GM18511 (cell line): Measurements from ENCODE around the gene TCEANC.
A peak's percentile ranks its signal among the peaks of the same experiment; 100 is the strongest.
"Not testable (repeated sequence)": the region's sequence is repeated elsewhere in the genome, so short reads cannot be mapped to it uniquely, and the experiment has no call there.

Source experiments
- ATAC-seq: cut with Tn5 transposase; IDR thresholded peaks from one replicate; pipeline ENCODE4 v1.9.1; 2021; ENCODE audit warnings: mild to moderate bottlenecking, moderate library complexity; ENCODE audit not compliant: unreplicated experiment

TCEANC gene

GRCh38 chrX:13652850-13653693 lies at the start of gene TCEANC:
TCEANC (plus strand) TSS chrX:13653141; CDS start chrX:13662509, 9,368 bp downstream.
- ATAC-seq = peak; percentile 95

- ATAC-seq = no peak
These were observed 47.3 kb upstream of the TCEANC start for GRCh38 chrX:13605611-13606010.

- ATAC-seq = no peak
These were observed 45.5 kb upstream of the TCEANC start for GRCh38 chrX:13607331-13607995.

GRCh38 chrX:13607996-13608365 lies 45.0 kb upstream of the TCEANC start:
- ATAC-seq = no peak

GRCh38 chrX:13614154-13614553 lies 38.8 kb upstream of the TCEANC start:
- ATAC-seq = no peak

- no peak for ATAC-seq
These were observed 32.7 kb upstream of the TCEANC start for GRCh38 chrX:13620207-13620606.

GRCh38 chrX:13622401-13622964 lies 30.5 kb upstream of the TCEANC start:
- no peak for ATAC-seq

GRCh38 chrX:13627306-13627705 lies 25.6 kb upstream of the TCEANC start:
- ATAC-seq = no peak

- not testable (repeated sequence) for ATAC-seq
These were observed 15.7 kb upstream of the TCEANC start for GRCh38 chrX:13637224-13637623.

- no peak for ATAC-seq
These were observed 14.9 kb upstream of the TCEANC start for GRCh38 chrX:13638021-13638420.

- ATAC-seq = no peak
These were observed 14.1 kb upstream of the TCEANC start for GRCh38 chrX:13638826-13639225.

- ATAC-seq = not testable (repeated sequence)
These were observed 11.3 kb upstream of the TCEANC start for GRCh38 chrX:13641684-13642083.

- ATAC-seq = no peak
These were observed 7.3 kb upstream of the TCEANC start for GRCh38 chrX:13645464-13646153.

- ATAC-seq = no peak
These were observed 6.8 kb upstream of the TCEANC start for GRCh38 chrX:13646154-13646549.

GRCh38 chrX:13647709-13648212 lies 5.2 kb upstream of the TCEANC start:
- ATAC-seq = no peak

GRCh38 chrX:13648336-13648735 lies 4.6 kb upstream of the TCEANC start:
- not testable (repeated sequence) for ATAC-seq

- no peak for ATAC-seq
These were observed 3.1 kb upstream of the TCEANC start for GRCh38 chrX:13649838-13650237.

- no peak for ATAC-seq
These were observed 2.6 kb upstream of the TCEANC start for GRCh38 chrX:13650318-13650717.

- ATAC-seq = no peak
These were observed 1.8 kb upstream of the TCEANC start for GRCh38 chrX:13651150-13651549.

- ATAC-seq = peak; percentile 1
These were observed 601 bp upstream of the TCEANC start for GRCh38 chrX:13652287-13652793.

GRCh38 chrX:13654116-13654515 lies 1.2 kb downstream of the TCEANC start:
- ATAC-seq = no peak
